HG02938 (cell line): ENCODE measurements around the gene B3GAT2.

ENCODE experiments used
- ATAC-seq: cut with Tn5 transposase; IDR thresholded peaks from one replicate; pipeline ENCODE4 v1.9.1; 2021; ENCODE audit warnings: mild to moderate bottlenecking, moderate library complexity; ENCODE audit not compliant: unreplicated experiment

B3GAT2 gene

DNA sequence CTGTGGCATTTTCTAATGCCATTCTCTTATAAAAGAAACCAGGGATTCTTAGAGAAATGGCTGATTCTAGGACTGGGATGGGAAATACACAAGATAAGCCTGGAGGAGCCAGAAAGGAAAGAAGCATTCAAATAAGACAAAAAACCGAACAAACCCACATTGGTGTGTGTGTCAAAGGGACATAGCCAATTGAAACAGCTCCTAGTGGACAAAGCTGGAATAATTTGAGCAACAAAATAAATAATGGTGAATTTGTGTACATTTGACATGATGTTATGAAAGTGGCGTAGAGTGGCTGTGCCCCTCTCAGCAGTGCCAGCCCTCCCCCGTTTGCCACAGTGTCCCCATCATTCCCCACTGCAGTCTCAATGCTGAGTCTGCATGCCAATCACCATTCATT, 55.5 kb downstream of the B3GAT2 start:
- no peak for ATAC-seq

DNA sequence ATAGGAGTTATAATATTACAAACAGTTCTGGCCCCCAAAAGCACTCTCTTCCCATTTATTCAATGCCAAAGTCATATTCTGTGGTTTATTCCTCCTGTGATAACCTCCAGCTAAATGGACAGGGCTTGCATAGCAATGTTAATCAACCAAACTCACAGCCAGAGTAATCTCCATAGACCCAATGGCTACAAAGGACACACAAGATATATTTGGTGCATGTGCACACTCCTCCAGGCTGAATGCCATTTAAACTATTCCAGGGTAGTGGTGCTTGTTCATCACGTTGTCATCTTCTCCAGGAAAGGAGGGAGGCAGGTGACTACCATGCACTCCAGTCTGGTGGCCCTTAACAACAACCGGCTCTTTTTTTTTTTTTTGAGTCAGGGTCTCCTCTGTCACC, 56.8 kb downstream of the B3GAT2 start:
- ATAC-seq = no peak

DNA sequence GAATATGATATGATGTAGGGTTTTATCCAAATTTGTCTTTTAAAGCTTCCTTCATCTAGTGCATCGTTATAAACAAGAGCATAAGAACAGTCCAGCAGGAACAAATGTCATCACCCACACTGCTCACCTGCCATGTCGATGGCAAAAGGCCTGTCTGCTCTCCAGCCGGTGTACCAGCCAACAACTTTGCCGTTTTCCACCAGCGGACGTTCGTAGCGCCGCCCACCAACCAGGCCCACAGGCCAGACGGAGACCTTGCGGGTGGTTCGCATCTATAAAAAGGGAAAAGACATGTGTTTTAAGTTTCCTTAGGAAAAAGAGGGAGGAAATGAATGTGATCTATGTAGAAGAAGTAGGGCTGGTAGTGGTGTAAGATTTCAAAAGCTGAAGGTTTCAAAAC, 62.9 kb downstream of the B3GAT2 start:
- ATAC-seq = no peak

DNA sequence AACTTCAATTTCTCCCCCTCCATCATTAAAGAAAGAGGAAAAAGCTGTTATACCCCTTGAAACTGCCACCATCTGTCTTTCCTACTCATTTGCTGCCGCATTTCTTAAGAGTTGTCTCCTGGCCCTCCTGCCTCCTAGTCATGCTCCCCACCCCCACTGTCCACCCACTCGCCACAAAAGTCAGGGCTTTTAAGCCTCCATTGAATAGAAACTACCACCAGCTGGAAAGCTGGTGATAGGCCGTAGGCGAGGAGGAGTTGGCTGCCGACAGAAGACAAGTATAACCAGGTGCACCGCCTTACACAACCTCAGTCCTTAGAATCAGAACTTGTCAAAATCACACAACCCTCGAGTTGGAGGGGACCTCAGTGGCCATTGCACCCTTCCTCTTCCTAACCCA, 67.6 kb downstream of the B3GAT2 start:
- ATAC-seq = no peak

DNA sequence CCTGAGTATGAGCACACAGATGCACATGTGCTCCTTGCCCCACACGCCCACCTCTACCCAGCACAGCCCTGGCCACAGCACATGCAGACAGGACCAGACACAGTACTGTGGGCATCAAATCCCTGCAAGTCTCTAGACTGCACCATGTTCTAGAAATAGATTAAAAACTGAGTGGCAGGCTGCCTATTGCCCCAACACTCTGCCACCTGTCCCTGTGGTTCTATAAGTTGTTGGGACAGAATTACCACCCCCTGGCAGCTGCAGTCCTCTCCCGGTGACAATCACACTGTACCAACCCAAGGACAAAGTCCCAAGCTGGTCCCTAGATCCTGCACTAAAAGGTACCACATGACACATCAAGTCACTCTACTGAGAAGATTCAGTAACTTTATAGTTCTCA, 70.2 kb downstream of the B3GAT2 start:
- ATAC-seq = no peak

DNA sequence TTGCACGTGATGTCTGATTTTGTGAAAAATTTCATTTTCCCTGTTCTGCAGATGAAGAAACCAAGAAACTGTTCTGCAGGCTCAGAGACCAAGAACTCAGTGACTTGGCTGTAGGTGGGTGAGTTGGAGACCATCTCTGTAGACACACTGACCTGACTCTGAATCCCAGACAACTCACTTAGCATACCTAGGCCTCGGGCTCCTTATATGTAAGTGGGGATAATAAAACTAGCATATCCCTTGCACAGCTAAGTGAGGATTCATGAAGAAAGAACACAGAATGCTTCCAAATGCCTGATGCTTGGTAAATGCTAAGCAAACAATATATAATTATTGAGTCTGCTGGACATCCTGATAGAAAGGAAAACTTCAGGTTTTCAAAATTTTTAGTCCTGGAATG, 70.8 kb downstream of the B3GAT2 start:
- ATAC-seq = no peak

DNA sequence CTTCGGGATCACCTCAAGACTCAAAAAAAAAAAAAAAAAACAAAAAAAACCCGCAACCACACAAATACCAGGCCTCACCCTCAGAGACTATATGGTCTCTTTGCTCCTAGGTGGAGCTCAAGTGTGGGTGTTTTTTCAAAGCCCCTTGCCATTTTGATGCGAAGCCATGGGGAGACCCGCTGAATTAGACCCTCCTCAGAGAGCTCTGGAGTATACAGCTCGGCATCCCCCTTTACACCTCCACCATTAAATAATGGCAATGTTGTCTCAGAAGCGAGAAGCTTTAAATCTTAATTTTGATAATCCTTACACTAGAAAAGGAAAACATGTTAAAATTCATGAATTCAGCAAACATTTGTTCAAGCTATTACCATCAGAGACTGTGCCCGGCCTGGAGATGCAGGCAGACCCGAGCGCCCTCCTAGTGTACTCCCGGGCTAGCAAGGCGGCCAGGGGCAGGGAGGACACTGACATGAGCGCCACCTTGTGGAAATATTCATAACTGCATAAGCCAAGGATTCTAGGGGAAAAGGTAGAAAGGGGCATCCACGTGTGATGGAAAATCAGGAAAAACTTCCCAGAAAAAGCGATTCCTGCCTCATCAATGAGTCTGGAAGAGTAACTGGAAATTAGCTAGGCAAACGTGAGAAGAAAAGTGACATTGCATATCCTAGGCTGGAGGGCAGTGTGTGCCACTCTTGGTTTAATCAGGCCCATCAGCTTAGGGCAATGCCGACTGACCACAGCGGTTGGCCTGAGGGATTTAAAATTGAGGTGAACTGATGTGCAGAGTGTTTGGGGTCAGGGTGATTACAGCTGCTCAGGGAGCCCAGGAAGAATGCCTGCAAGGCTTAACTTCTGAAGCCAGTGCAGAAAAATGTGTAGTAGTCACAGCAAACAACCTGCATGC, 72.5 kb downstream of the B3GAT2 start:
- peak; percentile 63 for ATAC-seq

DNA sequence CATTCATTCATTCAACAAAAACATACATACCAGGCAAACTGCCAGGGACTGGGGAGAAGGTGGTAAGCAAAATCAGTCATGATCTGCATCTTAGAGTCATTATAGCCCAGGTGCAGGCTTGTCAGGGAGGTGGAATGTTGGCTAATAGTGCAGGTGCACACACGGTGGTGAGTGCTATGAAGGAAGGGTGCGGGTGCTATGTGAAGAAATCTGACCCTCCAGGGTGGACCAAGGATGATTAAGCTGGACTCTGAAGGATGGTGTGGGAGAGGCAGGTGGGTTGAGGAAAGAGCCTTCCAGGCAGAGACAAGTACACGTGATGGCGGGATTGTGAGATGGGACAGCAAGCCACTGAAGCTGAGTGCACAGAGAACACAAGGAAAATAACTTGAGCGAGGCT, 77.4 kb downstream of the B3GAT2 start:
- no peak for ATAC-seq

DNA sequence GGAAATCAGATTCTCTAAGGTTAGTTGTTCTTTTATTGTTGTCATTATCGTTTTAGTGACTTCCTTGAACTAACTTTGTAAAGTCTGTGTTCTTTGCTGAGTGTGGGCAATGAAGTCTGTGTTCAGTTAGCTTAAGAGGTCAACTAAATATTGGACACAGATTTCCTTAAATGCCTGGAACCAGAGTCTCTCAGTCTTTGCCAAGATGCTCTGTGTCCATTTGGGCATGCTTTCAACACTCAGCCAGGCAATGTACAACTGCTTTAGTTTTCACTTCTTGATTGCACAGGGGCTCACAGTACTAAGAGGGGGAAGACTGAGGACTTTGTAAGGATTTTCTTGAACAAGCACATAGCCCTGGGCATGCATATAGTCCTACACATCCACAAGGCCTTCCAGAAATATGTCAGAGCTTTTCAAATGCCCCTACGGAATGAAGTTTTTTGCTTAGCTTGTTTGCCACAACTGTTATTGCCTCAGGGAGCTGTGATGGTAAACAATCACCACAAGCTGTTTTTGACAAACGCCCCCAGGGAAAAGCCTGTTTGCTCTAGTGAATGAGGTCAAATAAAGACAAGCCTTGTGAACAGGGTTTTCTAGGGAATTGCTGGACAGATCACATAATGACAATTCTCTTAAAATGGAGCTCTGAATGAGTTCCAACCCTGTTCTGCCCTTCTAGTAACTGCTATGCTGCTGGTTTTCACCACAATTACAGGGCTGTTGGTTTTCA, 82.5 kb downstream of the B3GAT2 start:
- ATAC-seq = no peak

DNA sequence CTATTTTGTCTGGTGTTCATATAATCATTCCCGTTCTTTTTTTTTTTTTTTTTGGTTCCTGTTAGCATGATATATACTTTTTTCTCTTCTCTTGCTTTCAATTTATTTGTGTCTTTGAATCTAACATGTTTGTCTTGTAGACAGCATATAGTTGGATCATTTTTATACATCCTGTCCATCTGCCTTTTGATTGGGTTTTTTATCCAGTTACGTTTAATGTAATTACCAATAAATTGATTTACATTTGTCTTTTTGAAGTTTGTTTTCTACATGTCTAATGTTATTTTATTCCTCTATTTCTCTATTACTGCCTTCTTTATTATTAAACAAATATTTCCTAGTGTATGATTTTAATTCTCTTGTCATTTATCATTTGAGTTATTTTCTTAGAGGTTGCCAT, 84.4 kb downstream of the B3GAT2 start:
- ATAC-seq = no peak

DNA sequence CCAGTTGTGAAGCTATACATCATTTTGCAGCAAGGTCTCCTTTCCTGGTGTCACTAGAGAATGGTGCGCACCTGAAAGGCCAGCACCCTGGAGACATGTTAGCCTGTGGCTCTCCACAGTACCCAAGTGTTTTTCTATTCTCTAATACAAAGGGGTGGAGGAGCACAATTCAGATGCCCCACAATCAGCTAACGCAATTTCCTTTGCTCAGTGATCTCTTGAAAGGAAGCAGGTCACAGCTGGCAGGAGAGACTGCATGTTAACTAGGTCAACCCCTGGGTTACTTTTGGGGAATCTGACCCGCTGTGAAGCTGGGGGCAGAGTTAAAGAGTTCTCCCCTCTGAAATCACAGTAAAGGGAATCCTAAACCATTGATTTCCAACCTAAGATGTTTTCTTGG, 92.5 kb downstream of the B3GAT2 start:
- ATAC-seq = no peak

DNA sequence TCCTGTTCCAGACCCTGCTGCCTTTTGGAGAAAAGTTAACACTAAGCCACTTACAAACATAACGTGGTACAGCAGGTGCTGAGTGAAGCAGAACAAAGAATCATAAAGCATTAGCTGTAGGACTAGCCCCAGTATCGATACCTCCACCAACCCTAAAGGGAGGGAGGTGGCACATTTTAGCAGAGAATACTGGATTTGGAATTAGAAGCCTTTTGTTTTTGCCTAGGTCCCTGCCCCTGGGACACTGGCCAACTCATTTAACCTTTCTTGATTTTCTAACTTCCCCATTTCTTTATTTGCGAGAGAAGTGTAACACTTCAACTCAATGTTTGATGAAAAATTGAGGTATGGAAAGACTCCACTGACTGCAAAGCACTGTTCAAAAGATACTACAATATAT, 93.5 kb downstream of the B3GAT2 start:
- ATAC-seq = no peak

DNA sequence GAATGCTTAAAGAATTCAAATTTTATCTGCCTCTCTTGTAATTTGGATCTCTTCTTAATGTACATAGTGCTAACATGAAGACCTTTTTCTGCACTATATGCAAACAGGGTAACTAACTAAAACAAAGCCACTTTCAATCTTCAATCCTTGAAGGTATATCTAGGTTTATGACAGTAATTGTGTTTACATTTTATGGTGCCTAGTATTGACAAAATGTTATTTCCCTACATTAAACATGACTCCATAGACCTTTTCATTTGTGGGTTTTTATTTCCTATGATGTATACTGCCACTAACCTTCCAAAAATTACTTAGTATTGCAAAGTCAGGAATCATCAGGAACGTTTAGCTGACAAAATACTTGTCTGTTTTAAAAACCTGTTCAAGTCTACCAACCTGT, 95.9 kb downstream of the B3GAT2 start:
- no peak for ATAC-seq

DNA sequence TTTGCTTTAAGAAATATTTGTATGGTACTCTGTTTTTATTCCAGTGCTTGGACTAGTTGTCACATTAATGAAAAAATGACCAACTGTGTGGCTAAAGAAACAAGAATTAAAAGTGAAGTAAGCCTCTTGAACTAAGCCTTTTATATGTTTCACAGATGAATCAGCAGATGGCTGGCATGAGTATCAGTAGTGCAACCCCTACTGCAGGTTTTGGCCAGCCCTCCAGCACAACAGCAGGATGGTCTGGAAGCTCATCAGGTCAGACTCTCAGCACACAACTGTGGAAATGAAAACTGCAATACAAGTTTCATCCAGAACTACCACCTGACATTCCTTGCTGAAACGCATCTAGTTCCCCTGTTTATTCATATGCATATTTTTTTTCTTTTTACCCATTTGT, 96.8 kb downstream of the B3GAT2 start:
- ATAC-seq = no peak

DNA sequence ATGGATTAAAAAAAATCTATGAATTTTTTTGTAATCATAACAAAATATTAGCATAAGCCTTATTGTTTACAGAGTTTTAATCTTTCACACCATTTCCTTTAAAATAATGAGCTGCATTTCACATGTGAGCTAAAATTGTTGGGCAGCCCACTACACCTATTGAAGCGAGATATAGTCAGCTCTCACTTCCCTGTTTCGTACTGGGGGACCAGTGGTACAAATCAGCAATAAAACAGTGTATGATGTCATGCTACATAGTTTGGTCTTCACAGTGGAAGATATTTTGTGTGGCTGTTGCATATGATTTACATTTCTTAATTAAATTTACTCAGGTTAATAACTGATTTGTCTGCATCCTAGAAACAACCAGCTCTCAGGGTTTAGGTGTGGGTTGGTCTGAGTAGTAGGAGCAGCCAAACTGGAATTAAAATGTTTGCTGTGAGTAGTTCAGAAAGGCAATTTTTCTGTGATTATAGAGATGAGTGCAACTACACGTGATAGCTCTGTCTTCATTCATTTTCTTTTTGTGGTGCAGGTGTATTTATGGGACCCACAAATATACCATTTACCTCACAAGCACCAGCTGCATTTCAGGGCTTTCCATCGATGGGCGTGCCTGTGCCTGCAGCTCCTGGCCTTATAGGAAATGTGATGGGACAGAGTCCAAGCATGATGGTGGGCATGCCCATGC, 99.3 kb downstream of the B3GAT2 start:
- peak; percentile 100 for ATAC-seq

DNA sequence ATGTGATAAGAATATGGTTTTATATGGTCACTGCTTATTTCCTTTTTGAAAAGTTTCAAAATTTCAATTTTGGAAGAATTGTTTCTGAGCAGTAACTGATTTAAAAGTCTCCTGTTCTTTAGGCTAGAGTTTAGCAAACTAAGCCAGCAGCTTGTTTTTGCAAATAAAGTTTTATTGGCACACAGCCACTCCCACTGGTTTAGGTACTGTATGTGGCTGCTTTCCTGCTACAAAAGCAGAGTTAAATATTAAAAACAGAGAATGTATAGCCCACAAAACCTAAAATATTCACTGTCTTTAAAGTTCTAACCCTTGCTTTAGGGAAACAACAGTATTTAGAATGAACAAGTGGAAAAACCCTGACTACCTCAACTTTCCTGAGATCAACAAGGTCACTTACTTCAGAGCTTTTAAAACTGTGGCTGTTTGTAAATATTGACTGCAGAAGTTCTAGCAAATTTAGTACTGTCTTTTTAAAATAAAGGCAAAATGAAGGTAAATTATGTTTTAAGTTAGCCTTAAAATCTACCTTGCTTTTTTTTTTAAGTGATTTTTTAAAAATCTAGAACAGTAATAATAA, 104.1 kb downstream of the B3GAT2 start:
- no peak for ATAC-seq

DNA sequence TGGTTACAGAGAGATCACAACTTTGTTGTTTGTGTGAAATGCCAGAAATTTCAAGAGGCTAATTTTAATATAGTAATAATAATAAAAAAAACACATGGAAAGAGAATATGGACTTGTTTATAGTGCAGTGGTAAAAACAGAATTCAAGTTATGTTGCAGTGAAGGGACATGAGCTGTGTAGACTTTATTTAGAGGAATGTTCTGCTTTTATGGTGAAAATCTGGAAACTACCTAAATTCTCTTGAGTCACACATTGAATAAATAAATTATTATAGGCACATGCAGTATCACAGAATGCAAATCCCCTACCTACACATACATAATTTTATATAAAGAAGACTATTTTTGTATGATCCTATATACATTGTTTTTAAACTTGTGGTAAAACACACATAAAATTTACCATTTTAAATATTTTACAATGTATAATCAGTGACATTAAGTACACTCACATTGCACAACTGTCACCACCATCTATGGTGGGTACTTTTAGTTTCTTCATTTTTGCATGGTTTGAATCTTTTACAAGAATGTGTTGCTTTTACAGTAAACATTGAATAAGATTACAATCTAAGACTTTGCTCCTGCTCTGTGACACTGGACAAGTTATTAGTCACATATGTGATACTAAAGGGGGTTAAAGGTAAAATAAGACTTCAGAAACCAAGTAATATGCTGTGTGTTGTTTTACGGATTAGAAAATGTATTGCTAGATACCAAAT, 107.4 kb downstream of the B3GAT2 start:
- no peak for ATAC-seq

DNA sequence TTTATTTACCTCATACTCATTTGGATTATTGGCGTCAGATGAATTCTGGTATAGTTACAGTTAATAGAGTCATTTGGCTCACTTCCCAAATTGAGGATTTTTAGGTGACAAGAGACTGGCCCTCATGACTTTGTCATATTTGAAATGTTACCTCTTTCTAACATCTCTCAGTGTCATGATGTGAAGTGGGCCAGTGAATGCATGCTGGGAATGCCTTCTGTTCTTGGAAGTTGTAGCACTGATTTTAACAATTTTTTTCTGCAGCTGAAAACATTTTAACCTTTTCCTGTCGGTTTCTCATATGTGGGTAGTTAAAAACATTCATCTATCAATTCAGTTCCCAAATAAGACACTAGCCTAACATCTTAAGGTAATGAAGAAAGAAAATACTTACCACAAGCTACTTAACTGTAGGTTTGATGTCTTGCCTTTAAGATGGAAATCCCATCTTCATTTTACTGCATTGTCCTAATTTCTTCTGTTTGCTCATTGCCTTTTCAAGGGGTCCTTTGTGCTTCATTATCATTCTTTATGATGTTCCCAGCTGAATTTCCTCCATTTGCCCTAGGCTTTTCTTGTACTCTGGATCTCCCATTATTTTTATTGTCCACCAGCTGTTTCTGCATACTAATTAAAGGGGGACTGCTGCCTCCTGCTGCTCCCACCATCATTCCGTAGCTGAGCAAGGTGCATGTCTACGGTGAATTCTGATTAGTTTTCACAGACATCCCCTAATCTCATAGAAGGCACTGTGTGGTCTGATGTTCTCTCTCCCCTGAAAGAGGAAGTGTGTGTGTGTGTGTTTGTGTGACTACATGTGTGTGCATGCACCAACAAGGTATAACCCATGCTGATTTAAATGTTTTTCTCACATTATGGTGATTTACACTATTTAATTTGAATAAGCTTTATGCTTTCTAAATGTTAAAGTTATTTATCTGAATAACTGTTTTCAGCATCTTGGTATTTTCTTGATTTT, 109.5 kb downstream of the B3GAT2 start:
- ATAC-seq = no peak

DNA sequence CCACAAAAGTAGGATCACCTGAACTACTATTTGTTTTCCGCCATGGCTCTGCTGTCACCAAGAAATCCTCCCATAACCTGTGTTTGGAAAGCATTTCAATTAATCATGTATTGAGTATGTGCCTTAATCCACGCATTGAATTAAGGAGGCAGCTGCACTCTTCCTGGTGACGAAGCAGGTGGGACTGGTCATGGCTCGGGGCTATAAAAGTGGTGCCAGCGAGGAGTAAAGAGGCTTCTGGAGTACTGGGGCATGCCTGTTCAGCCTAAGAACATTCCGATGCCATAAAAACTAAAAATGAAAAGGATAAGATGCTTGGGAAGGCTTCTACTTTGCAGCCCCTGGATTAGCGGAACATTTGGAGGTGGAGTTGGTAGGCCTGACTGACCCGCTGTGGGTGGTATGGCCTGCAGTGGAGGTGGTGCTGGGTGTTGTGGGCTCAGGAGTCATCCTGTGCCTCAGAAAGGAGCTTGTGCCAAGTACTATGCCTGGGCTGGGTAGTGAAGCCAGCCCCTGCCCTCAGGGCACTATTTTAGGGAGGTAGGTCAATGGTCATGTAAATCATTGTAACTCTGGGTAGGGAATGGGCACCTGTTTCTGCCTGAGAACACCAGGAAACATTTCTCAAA, 110.5 kb downstream of the B3GAT2 start:
- ATAC-seq = no peak
